Measurements from ENCODE around the gene PKP2.
"Not testable (repeated sequence)": the region's sequence is repeated elsewhere in the genome, so short reads cannot be mapped to it uniquely, and the experiment has no call there.

The PKP2 gene

GRCh38 chr12:32876004-32876403 lies 20.6 kb downstream of the PKP2 start (continued):
- TF ChIP-seq ZNF565 (CRISPR knock-in tag; conservative IDR thresholded peaks at IDR 0.05; ENCODE audit: low read depth): no peak

GRCh38 chr12:32874975-32875374 lies 21.6 kb downstream of the PKP2 start:
- no peak for TF ChIP-seq PPARA (CRISPR knock-in tag; IDR thresholded peaks at IDR 0.05; ENCODE audit: borderline replicate concordance)
- TF ChIP-seq ZFP30 (CRISPR knock-in tag; IDR thresholded peaks at IDR 0.05): no peak
- no peak for TF ChIP-seq BACH2 (CRISPR knock-in tag; IDR thresholded peaks at IDR 0.05; ENCODE audit: borderline replicate concordance)
- no peak for TF ChIP-seq SNAI2 (CRISPR knock-in tag; IDR thresholded peaks at IDR 0.05)
- no peak for TF ChIP-seq TCF4 (CRISPR knock-in tag; IDR thresholded peaks at IDR 0.05; ENCODE audit: borderline replicate concordance)
- no peak for TF ChIP-seq ZFP3 (CRISPR knock-in tag; IDR thresholded peaks at IDR 0.05)
- TF ChIP-seq OSR1 (CRISPR knock-in tag; IDR thresholded peaks at IDR 0.05): no peak
- TF ChIP-seq, protein P1, sequence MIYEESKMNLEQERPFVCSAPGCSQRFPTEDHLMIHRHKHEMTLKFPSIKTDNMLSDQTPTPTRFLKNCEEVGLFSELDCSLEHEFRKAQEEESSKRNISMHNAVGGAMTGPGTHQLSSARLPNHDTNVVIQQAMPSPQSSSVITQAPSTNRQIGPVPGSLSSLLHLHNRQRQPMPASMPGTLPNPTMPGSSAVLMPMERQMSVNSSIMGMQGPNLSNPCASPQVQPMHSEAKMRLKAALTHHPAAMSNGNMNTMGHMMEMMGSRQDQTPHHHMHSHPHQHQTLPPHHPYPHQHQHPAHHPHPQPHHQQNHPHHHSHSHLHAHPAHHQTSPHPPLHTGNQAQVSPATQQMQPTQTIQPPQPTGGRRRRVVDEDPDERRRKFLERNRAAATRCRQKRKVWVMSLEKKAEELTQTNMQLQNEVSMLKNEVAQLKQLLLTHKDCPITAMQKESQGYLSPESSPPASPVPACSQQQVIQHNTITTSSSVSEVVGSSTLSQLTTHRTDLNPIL (CRISPR knock-in tag; IDR thresholded peaks at IDR 0.05; ENCODE audit: low read depth): no peak
- TF ChIP-seq TOX (CRISPR knock-in tag; IDR thresholded peaks at IDR 0.05; ENCODE audit: borderline replicate concordance): no peak
- TF ChIP-seq ZC3H10 (CRISPR knock-in tag; IDR thresholded peaks at IDR 0.05): no peak
- no peak for TF ChIP-seq POU6F1 (CRISPR knock-in tag; IDR thresholded peaks at IDR 0.05; ENCODE audit: borderline replicate concordance, low read depth)
- TF ChIP-seq RARB (CRISPR knock-in tag; IDR thresholded peaks at IDR 0.05): no peak
- no peak for TF ChIP-seq ZNF565 (CRISPR knock-in tag; conservative IDR thresholded peaks at IDR 0.05; ENCODE audit: low read depth)
- ATAC-seq: no peak

- TF ChIP-seq ARNTL (CRISPR knock-in tag; IDR thresholded peaks at IDR 0.05; ENCODE audit: borderline replicate concordance, low read depth): no peak
- TF ChIP-seq, protein P1 (CRISPR knock-in tag; IDR thresholded peaks at IDR 0.05; ENCODE audit: low read depth): no peak
- no peak for TF ChIP-seq TCF4 (CRISPR knock-in tag; IDR thresholded peaks at IDR 0.05; ENCODE audit: borderline replicate concordance)
- TF ChIP-seq SNAI2 (CRISPR knock-in tag; IDR thresholded peaks at IDR 0.05): no peak
- TF ChIP-seq PPARA (CRISPR knock-in tag; IDR thresholded peaks at IDR 0.05; ENCODE audit: borderline replicate concordance): no peak
- TF ChIP-seq ISL1 (CRISPR knock-in tag; IDR thresholded peaks at IDR 0.05): no peak
- no peak for TF ChIP-seq PATZ1 (CRISPR knock-in tag; IDR thresholded peaks at IDR 0.05; ENCODE audit: borderline replicate concordance)
- no peak for TF ChIP-seq GLIS3 (CRISPR knock-in tag; IDR thresholded peaks at IDR 0.05)
- TF ChIP-seq POU6F1 (CRISPR knock-in tag; IDR thresholded peaks at IDR 0.05; ENCODE audit: borderline replicate concordance, low read depth): no peak
- TF ChIP-seq RARB (CRISPR knock-in tag; IDR thresholded peaks at IDR 0.05): no peak
- no peak for TF ChIP-seq ZNF565 (CRISPR knock-in tag; conservative IDR thresholded peaks at IDR 0.05; ENCODE audit: low read depth)
- TF ChIP-seq CSRNP3 (CRISPR knock-in tag; IDR thresholded peaks at IDR 0.05): no peak
- TF ChIP-seq, protein P2, sequence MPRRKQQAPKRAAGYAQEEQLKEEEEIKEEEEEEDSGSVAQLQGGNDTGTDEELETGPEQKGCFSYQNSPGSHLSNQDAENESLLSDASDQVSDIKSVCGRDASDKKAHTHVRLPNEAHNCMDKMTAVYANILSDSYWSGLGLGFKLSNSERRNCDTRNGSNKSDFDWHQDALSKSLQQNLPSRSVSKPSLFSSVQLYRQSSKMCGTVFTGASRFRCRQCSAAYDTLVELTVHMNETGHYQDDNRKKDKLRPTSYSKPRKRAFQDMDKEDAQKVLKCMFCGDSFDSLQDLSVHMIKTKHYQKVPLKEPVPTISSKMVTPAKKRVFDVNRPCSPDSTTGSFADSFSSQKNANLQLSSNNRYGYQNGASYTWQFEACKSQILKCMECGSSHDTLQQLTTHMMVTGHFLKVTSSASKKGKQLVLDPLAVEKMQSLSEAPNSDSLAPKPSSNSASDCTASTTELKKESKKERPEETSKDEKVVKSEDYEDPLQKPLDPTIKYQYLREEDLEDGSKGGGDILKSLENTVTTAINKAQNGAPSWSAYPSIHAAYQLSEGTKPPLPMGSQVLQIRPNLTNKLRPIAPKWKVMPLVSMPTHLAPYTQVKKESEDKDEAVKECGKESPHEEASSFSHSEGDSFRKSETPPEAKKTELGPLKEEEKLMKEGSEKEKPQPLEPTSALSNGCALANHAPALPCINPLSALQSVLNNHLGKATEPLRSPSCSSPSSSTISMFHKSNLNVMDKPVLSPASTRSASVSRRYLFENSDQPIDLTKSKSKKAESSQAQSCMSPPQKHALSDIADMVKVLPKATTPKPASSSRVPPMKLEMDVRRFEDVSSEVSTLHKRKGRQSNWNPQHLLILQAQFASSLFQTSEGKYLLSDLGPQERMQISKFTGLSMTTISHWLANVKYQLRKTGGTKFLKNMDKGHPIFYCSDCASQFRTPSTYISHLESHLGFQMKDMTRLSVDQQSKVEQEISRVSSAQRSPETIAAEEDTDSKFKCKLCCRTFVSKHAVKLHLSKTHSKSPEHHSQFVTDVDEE (CRISPR knock-in tag; IDR thresholded peaks at IDR 0.05): no peak
- no peak for TF ChIP-seq ZNF70 (CRISPR knock-in tag; IDR thresholded peaks at IDR 0.05)
- no peak for TF ChIP-seq OSR1 (CRISPR knock-in tag; IDR thresholded peaks at IDR 0.05)
- no peak for TF ChIP-seq ESRRG (CRISPR knock-in tag; IDR thresholded peaks at IDR 0.05)
- no peak for ATAC-seq
Measured at GRCh38 chr12:32874078-32874477, 22.5 kb downstream of the PKP2 start.

DNA sequence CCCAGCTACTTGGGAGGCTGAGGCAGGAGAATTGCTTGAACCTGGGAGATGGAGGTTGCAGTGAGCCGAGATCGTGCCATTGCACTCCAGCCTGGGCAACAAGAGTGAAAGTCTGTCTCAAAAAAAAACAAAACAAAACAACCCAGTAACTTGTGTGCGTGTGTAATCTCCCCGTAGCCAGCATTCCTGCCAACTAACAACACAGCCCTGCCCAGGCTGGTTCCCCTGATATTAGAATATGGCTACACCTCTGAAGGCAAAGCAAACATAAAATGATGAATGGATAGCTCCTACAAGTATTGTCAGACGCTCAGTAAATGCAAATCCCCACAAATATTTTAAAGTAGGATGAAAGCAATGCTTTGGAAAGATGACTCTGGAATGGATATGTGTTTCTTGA lies 24.2 kb downstream of the PKP2 start:
- ATAC-seq: not testable (repeated sequence)
